Measurements from ENCODE around the gene SLC38A3. TPM values are rescaled to one million over a fixed set of nuclear protein-coding genes. Genes with fewer than 3 reads are reported as not detected.

SLC38A3 gene
- total and polyA plus RNA-seq, 9 of the 15 experiments (the other 6 are each of a cell fraction or from before 2014, with no cell fraction given), result 0.09 to 0.38 (median 0.16) TPM; not detected in 6

DNA sequence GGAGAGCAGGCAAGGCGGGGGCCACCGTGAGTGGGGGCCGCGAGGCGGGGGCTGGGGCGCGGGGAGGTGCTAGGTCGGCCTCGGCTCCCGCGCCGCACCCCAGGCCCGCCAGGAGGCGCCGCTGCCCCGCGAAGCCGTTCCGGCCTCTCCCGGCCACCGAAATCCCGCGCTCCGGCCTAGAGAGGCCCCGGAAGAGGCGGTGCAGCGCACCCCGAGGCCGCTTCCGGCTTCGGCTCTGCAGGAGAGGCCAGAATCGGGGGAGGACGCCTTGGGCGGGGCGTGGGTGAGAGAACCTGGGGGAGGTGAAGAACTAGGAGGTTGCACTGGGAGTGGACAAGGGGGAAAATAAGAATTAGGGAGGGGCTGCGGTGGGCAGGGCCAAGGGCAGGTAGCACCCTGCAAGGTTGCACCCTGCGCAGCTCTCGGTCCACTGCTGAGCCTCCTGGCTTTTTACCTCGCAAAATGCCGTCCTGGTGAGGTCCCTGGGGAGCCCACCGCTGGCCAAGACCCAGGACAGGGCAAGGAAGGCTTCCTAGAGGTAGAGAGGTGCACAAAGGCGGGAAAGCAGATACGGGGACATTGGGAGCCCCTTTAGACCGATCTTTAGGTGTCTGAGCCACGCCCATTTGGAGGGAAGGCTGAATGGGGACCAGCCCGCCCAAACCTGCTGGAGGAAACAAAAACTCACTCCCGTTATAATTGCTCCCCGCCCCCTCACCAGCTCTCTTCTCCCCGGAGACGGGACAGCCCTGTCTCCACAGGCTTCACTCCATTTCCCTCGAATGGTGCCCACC is 22.5 kb downstream of the SLC38A3 start (continued):
- TF ChIP-seq, protein P1, sequence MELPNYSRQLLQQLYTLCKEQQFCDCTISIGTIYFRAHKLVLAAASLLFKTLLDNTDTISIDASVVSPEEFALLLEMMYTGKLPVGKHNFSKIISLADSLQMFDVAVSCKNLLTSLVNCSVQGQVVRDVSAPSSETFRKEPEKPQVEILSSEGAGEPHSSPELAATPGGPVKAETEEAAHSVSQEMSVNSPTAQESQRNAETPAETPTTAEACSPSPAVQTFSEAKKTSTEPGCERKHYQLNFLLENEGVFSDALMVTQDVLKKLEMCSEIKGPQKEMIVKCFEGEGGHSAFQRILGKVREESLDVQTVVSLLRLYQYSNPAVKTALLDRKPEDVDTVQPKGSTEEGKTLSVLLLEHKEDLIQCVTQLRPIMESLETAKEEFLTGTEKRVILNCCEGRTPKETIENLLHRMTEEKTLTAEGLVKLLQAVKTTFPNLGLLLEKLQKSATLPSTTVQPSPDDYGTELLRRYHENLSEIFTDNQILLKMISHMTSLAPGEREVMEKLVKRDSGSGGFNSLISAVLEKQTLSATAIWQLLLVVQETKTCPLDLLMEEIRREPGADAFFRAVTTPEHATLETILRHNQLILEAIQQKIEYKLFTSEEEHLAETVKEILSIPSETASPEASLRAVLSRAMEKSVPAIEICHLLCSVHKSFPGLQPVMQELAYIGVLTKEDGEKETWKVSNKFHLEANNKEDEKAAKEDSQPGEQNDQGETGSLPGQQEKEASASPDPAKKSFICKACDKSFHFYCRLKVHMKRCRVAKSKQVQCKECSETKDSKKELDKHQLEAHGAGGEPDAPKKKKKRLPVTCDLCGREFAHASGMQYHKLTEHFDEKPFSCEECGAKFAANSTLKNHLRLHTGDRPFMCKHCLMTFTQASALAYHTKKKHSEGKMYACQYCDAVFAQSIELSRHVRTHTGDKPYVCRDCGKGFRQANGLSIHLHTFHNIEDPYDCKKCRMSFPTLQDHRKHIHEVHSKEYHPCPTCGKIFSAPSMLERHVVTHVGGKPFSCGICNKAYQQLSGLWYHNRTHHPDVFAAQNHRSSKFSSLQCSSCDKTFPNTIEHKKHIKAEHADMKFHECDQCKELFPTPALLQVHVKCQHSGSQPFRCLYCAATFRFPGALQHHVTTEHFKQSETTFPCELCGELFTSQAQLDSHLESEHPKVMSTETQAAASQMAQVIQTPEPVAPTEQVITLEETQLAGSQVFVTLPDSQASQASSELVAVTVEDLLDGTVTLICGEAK (IDR thresholded peaks at IDR 0.05), result peak; percentile 95
- TF ChIP-seq, protein P1 (CRISPR knock-in tag; IDR thresholded peaks at IDR 0.05), result no peak
- no peak for TF ChIP-seq RBM39 (optimal IDR thresholded peaks at IDR 0.05; ENCODE audit: low read depth, low read length)
- peak; percentile 72 for TF ChIP-seq HCFC1 (IDR thresholded peaks at IDR 0.05; ENCODE audit: low read depth, low read length)
- TF ChIP-seq ZNF354B (CRISPR knock-in tag; IDR thresholded peaks at IDR 0.05), result no peak
- peak; percentile 54 for TF ChIP-seq KLF13 (tag; IDR thresholded peaks at IDR 0.05; ENCODE audit: borderline replicate concordance, low read depth)
- TF ChIP-seq, protein P2, sequence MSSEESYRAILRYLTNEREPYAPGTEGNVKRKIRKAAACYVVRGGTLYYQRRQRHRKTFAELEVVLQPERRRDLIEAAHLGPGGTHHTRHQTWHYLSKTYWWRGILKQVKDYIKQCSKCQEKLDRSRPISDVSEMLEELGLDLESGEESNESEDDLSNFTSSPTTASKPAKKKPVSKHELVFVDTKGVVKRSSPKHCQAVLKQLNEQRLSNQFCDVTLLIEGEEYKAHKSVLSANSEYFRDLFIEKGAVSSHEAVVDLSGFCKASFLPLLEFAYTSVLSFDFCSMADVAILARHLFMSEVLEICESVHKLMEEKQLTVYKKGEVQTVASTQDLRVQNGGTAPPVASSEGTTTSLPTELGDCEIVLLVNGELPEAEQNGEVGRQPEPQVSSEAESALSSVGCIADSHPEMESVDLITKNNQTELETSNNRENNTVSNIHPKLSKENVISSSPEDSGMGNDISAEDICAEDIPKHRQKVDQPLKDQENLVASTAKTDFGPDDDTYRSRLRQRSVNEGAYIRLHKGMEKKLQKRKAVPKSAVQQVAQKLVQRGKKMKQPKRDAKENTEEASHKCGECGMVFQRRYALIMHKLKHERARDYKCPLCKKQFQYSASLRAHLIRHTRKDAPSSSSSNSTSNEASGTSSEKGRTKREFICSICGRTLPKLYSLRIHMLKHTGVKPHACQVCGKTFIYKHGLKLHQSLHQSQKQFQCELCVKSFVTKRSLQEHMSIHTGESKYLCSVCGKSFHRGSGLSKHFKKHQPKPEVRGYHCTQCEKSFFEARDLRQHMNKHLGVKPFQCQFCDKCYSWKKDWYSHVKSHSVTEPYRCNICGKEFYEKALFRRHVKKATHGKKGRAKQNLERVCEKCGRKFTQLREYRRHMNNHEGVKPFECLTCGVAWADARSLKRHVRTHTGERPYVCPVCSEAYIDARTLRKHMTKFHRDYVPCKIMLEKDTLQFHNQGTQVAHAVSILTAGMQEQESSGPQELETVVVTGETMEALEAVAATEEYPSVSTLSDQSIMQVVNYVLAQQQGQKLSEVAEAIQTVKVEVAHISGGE (CRISPR knock-in tag; IDR thresholded peaks at IDR 0.05), result peak; percentile 81 to 93 (median 82); a peak in 5 of 6 replicates
- TF ChIP-seq, protein P3, sequence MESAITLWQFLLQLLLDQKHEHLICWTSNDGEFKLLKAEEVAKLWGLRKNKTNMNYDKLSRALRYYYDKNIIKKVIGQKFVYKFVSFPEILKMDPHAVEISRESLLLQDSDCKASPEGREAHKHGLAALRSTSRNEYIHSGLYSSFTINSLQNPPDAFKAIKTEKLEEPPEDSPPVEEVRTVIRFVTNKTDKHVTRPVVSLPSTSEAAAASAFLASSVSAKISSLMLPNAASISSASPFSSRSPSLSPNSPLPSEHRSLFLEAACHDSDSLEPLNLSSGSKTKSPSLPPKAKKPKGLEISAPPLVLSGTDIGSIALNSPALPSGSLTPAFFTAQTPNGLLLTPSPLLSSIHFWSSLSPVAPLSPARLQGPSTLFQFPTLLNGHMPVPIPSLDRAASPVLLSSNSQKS (CRISPR knock-in tag; IDR thresholded peaks at IDR 0.05), result no peak
- TF ChIP-seq JUN (IDR thresholded peaks at IDR 0.05; ENCODE audit: borderline replicate concordance, low read depth, low read length), result 0 out of 2 replicates have a peak, but pooled peaks have one; percentile 31
- no peak for TF ChIP-seq JUN (CRISPR knock-in tag; IDR thresholded peaks at IDR 0.05; ENCODE audit: borderline replicate concordance)
- peak; percentile 66 for TF ChIP-seq CREM (IDR thresholded peaks at IDR 0.05; ENCODE audit: low read depth)
- peak; percentile 45; the same call in 1 of the 2 replicates for TF ChIP-seq ZBTB7A (IDR thresholded peaks at IDR 0.05; ENCODE audit: borderline replicate concordance, control insufficient read depth, low read depth, low read length)

Measured in K562 (cell line).